OCI-LY1 (cell line): ENCODE results near the gene BHLHE41.

Source experiments
- H2AFZ ChIP-seq: fragments of 200-600 bp; sonication (generic), shearing (Covaris generic); 2 replicates; pipeline ENCODE4 v1.6.0; 2014; ENCODE audit warnings: antibody characterized with exemption, mild to moderate bottlenecking, low read length
- H3F3A ChIP-seq: fragments of 200-600 bp; sonication (generic), shearing (Covaris generic); 2 replicates; pipeline ENCODE4 v1.6.0; 2014; ENCODE audit warnings: mild to moderate bottlenecking, antibody characterized with exemption, low read length, moderate library complexity; ENCODE audit not compliant: insufficient read depth
- H3K27ac ChIP-seq: fragments of 200-600 bp; sonication (generic); 2 replicates; pipeline ENCODE4 v1.5.1; 2014; ENCODE audit warnings: low read length, mixed run types, mild to moderate bottlenecking, low read depth; ENCODE audit not compliant: poor library complexity, severe bottlenecking
- H3K27me3 ChIP-seq: fragments of 200-600 bp; sonication (generic); 2 replicates; pipeline ENCODE4 v1.6.0; 2014; ENCODE audit warnings: antibody characterized with exemption, mild to moderate bottlenecking, low read length, moderate library complexity; ENCODE audit not compliant: insufficient read depth
- H3K36me3 ChIP-seq: fragments of 200-600 bp; sonication (generic); 2 replicates; pipeline ENCODE4 v1.6.1; 2014; ENCODE audit warnings: mild to moderate bottlenecking, antibody characterized with exemption, low read length, moderate library complexity, mixed read lengths; ENCODE audit not compliant: insufficient read depth
- H3K4me1 ChIP-seq: fragments of 200-600 bp; sonication (generic); 2 replicates; pipeline ENCODE4 v1.5.1; 2014; ENCODE audit warnings: mild to moderate bottlenecking, low read length, moderate library complexity; ENCODE audit not compliant: insufficient read depth, severe bottlenecking
- H3K4me2 ChIP-seq: fragments of 200-600 bp; sonication (generic), shearing (Covaris generic); 2 replicates; pipeline ENCODE4 v1.6.1; 2014; ENCODE audit warnings: low read length
- H3K4me3 ChIP-seq: fragments of 200-600 bp; sonication (generic); 2 replicates; pipeline ENCODE4 v1.5.1; 2014; ENCODE audit warnings: low read length, low read depth, mild to moderate bottlenecking, mixed read lengths; ENCODE audit not compliant: poor library complexity, severe bottlenecking
- H3K79me2 ChIP-seq: fragments of 200-600 bp; shearing (Covaris generic); 2 replicates; pipeline ENCODE4 v1.6.1; 2016; ENCODE audit warnings: mixed run types, low read length, mixed read lengths; ENCODE audit not compliant: insufficient read depth
- H3K9ac ChIP-seq: fragments of 200-600 bp; sonication (generic), shearing (Covaris generic); 2 replicates; pipeline ENCODE4 v1.6.1; 2014; ENCODE audit warnings: mild to moderate bottlenecking, low read length, mixed read lengths
- H3K9me2 ChIP-seq: fragments of 200-600 bp; sonication (generic), shearing (Covaris generic); 2 replicates; pipeline ENCODE4 v1.6.1; 2014; ENCODE audit warnings: low read depth, mild to moderate bottlenecking, low read length, mixed read lengths
- H3K9me3 ChIP-seq: fragments of 200-600 bp; shearing (Covaris generic); 2 replicates; pipeline ENCODE4 v1.6.1; 2014; ENCODE audit warnings: low read length, mixed read lengths
- H4K20me1 ChIP-seq: fragments of 200-600 bp; sonication (generic), shearing (Covaris generic); 2 replicates; pipeline ENCODE4 v1.6.0; 2016; ENCODE audit warnings: mild to moderate bottlenecking, low read length; ENCODE audit not compliant: insufficient read depth
- CTCF ChIP-seq: fragments of 200-600 bp; sonication (generic), shearing (Covaris generic); IDR thresholded peaks from 2 replicates; pipeline ENCODE4 v1.5.1; 2017; ENCODE audit warnings: mild to moderate bottlenecking, antibody characterized with exemption, low read length, moderate library complexity, mixed read lengths
- EZH2 ChIP-seq: fragments of 200-600 bp; sonication (generic), shearing (Covaris generic); IDR thresholded peaks from 2 replicates; pipeline ENCODE4 v1.8.0; 2017; ENCODE audit warnings: borderline replicate concordance, mixed run types, mild to moderate bottlenecking, antibody characterized with exemption, low read length, moderate library complexity, mixed read lengths

The BHLHE41 gene

DNA sequence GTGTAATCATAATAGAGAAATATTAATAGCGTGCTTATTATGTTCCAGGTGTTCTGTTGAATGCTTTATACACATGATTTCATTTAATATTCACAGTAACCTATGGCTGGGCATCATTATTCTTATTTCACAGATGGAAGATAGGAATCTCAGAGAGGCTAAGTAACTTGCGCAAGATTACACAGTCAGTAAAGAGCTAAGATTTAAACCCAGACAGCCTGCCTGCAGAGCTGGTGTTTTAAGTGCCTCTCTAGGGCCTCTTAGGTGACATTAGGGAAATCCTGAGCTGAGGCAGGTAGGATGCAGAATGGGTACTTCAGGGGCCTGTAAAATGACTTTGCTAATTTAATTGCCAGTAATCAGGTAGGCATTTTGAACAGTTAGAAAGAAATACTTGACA lies 18.5 kb upstream of the BHLHE41 start:
- no peak overlapping the region for H3K9ac ChIP-seq

GRCh38 chr12:26138860-26139259 lies 14.0 kb upstream of the BHLHE41 start:
- no peaks in the 10 kb centered on the region for H3K79me2 ChIP-seq
- H3K9me2 ChIP-seq = no peaks in the 10 kb centered on the region
- no peaks in the 10 kb centered on the region for H3K9me3 ChIP-seq
- no peak overlapping the region for H3K9ac ChIP-seq
- H3F3A ChIP-seq = no peaks in the 10 kb centered on the region
- no peak overlapping the region for H3K4me2 ChIP-seq
- no peaks in the 10 kb centered on the region for H3K4me1 ChIP-seq
- H2AFZ ChIP-seq = no peak overlapping the region
- H3K27me3 ChIP-seq = no peaks in the 10 kb centered on the region
- H3K36me3 ChIP-seq = no peaks in the 10 kb centered on the region
- no peak overlapping the region for H3K4me3 ChIP-seq
- H4K20me1 ChIP-seq = no peaks in the 10 kb centered on the region
- H3K27ac ChIP-seq = no peak overlapping the region
- TF ChIP-seq EZH2 (no peak), CTCF (no peak)

More for the DNA sequence above, 18.5 kb upstream of the BHLHE41 start:
- Histone ChIP-seq H3K4me1 (no peaks in the 10 kb centered on the region), H3K9me2 (no peaks in the 10 kb centered on the region), H3K4me2 (no peak overlapping the region), H3K4me3 (no peak overlapping the region), H3K27ac (no peak overlapping the region), H3K9me3 (no peaks in the 10 kb centered on the region), H3F3A (no peaks in the 10 kb centered on the region), H3K27me3 (no peaks in the 10 kb centered on the region), H3K79me2 (no peaks in the 10 kb centered on the region), H4K20me1 (no peaks in the 10 kb centered on the region), H2AFZ (no peak overlapping the region), H3K36me3 (no peaks in the 10 kb centered on the region)
- no peak for TF ChIP-seq EZH2
- no peak for TF ChIP-seq CTCF

DNA sequence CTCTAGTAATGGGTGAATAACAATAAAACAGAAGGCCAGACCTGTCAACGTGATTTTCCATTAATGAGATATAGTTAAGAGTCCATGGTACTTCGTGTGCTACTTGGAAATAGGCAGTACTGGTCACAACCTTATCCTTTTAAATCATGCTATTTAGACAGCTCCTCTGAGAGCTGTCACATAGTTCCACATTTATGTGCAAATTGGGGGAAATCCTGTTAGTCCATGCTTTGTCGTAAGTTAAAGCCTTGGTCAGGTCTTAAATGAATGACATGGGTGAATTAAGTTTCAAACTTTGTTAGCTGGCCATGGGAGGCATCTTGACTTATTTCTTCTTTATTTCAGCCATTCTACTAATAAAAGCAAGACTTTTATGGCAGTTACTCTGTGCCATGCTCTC lies 11.9 kb upstream of the BHLHE41 start:
- Histone ChIP-seq H3K9me2 (no peaks in the 10 kb centered on the region), H3K36me3 (no peaks in the 10 kb centered on the region), H2AFZ (no peak overlapping the region), H4K20me1 (no peaks in the 10 kb centered on the region), H3K4me1 (no peaks in the 10 kb centered on the region), H3K79me2 (no peaks in the 10 kb centered on the region), H3K4me3 (no peak overlapping the region), H3K4me2 (no peak overlapping the region), H3K27ac (no peak overlapping the region), H3K9ac (no peak overlapping the region), H3F3A (no peaks in the 10 kb centered on the region), H3K9me3 (no peaks in the 10 kb centered on the region), H3K27me3 (0 out of 2 replicates have a peak, but pooled peaks cover 9% of the 10 kb centered on the region)
- no peak for TF ChIP-seq EZH2
- TF ChIP-seq CTCF = no peak
